Spleen (tissue), 11 donors: ENCODE measurements around the gene LGALS9. TPM values are rescaled to one million over a fixed set of nuclear protein-coding genes. Genes with fewer than 3 reads are reported as not detected.
A peak's percentile ranks its signal among the peaks of the same experiment; 100 is the strongest.
"Not testable (repeated sequence)": the region's sequence is repeated elsewhere in the genome, so short reads cannot be mapped to it uniquely, and the experiment has no call there.

Experiments used
- DNase-seq: peaks from one replicate; pipeline ENCODE4 v3.0.0-alpha.2; 2020
- H3K27ac ChIP-seq, 8 donors: fragments of 200-600 bp; sonication (generic) in 7 of 8; 1 replicate in 4 of 8; 2 replicates in 4 of 8; pipeline versions ENCODE4 v1.5.0 to v1.8.0; 2016 to 2021; ENCODE audit warnings: inconsistent platforms in 4 of 8, mild to moderate bottlenecking in 4 of 8, moderate library complexity in 1 of 8
- H3K27me3 ChIP-seq, 7 donors: fragments of 200-600 bp; sonication (generic) in 6 of 7; replicated peaks in 1 of 7; 1 replicate in 4 of 7; 2 replicates in 3 of 7; pipeline versions ENCODE4 v1.5.0 to v1.8.0; 2016 to 2021; ENCODE audit warnings: inconsistent platforms in 3 of 7, mild to moderate bottlenecking in 1 of 7
- H3K36me3 ChIP-seq, 6 donors: fragments of 200-600 bp; sonication (generic) in 5 of 6; 1 replicate in 4 of 6; 2 replicates in 2 of 6; pipeline versions ENCODE4 v1.5.0 to v1.8.0; 2016 to 2021; ENCODE audit warnings: inconsistent platforms in 2 of 6
- H3K4me1 ChIP-seq, 6 donors: fragments of 200-600 bp; sonication (generic) in 5 of 6; 1 replicate in 3 of 6; 2 replicates in 3 of 6; pipeline versions ENCODE4 v1.5.0 to v1.8.0; 2016 to 2021; ENCODE audit warnings: inconsistent platforms in 3 of 6
- H3K4me3 ChIP-seq, 8 donors: fragments of 200-600 bp; sonication (generic) in 7 of 8; 1 replicate in 4 of 8; 2 replicates in 4 of 8; pipeline versions ENCODE4 v1.5.0 to v1.8.0; 2016 to 2021; ENCODE audit warnings: inconsistent platforms in 4 of 8, mild to moderate bottlenecking in 4 of 8, moderate library complexity in 2 of 8
- H3K9me3 ChIP-seq, 8 donors: fragments of 200-600 bp; sonication (generic) in 7 of 8; 1 replicate in 4 of 8; 2 replicates in 4 of 8; pipeline versions ENCODE4 v1.5.0 to v1.8.0; 2016 to 2021; ENCODE audit warnings: inconsistent platforms in 4 of 8
- POLR2A ChIP-seq, 3 donors: fragments of 450-650 bp; IDR thresholded peaks; one replicate each; pipeline ENCODE4 v1.5.1; 2017; ENCODE audit warnings: antibody characterized with exemption in 3 of 3, mild to moderate bottlenecking in 1 of 3
- POLR2AphosphoS5 ChIP-seq, 3 donors: sonication (generic); formaldehyde crosslinking; IDR thresholded peaks; one replicate each; pipeline ENCODE4 v1.5.1; 2017; ENCODE audit warnings: antibody characterized with exemption in 3 of 3
- WGBS, 5 donors: extraction: QIAGEN DNeasy Blood & Tissue Kit in 3 of 5; methylation state at CpG; one replicate each; pipeline versions ENCODE4 v1.1.5 to v1.1.7; 2013 to 2018; 5-methylcytosine and 5-hydroxymethylcytosine counted together
- intact Hi-C: fragments of 100-400 bp; cut with DNase I; formaldehyde crosslinking; loops from one replicate; pipeline ENCODE4 v1.15.0; 2023; ENCODE audit warnings: low total_unique reads
- polyA plus RNA-seq, 3 donors: library from polyadenylated mRNA; stranded (reverse); fragments of 200-250 nt; gene quantifications; one replicate each; pipeline ENCODE4 v1.2.1, GENCODE V29; 2013
- total RNA-seq, 7 donors: library from RNA; depleted of rRNA in 3 of 7; stranded (reverse); fragments of >200 nt in 3 of 7; fragmentation: NEBNext Ultra II Directional in 4 of 7; extraction: Animal tissue kit (Norgen Biotek cat#: 25700) in 4 of 7; gene quantifications; one replicate each; pipeline versions ENCODE4 v1.1.0 to v1.2.1, GENCODE V29; 2016 to 2021
- TF ChIP-seq, protein P1 (sequence below), 11 experiments: fragments of 200-600 bp in 7 of 11; fragments of 450-650 bp in 4 of 11; sonication (generic) in 4 of 11; IDR thresholded peaks in 8 of 11; conservative IDR thresholded peaks in 3 of 11; 1 replicate in 7 of 11; 2 replicates in 4 of 11; pipeline versions ENCODE4 v1.4.0 to v1.8.0; 2016 to 2021; ENCODE audit warnings: antibody characterized with exemption in 11 of 11, inconsistent platforms in 4 of 11, mild to moderate bottlenecking in 1 of 11
- donor health status: healthy with polysubstance abuse.
- donor health status: DM: no; HTN: no; CAD: no; lungs with moderate emphysema.
- donor health status: DM: no; HTN: no; CAD: no.
- donor health status: Bipolar disorder and iron deficiency.
- donor health status: healthy.
- donor health status: DM: no; HTN: no; CAD: no.
- donor health status: DM: yes; HTN: yes; CAD: no.

LGALS9 gene
- total and polyA plus RNA-seq, 10 donors: 162 to 309 (median 209) TPM

DNA sequence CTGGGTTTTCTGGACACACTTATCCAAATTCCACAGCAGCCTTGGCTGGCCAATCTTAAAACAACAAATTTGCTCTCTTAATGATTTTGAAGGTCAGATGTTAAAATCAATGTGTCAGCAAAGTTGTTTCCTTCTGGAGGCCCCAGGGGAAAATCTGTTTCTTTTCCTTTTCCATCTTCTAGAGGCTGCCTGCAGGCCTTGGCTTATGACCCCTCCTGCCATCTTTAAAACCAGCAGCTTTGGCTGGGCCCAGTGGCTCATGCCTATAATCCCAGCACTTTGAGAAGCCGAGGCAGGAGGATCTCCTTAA is 3.0 kb downstream of the LGALS9 start:
- 90 to 100% (median 95%) methylated on average over 1 of the region's 1 CpG for WGBS, 5 donors
- intact Hi-C loops: no loop called here
- peaks cover 22 to 71% (median 57%) of the 10 kb centered on the region in 6 donors for H3K4me1 ChIP-seq
- no peaks in the 10 kb centered on the region for H3K9me3 ChIP-seq
- no peak for DNase-seq
- H3K27me3 ChIP-seq: no peaks in the 10 kb centered on the region
- TF ChIP-seq POLR2A (IDR thresholded peaks at IDR 0.05): no peak
- TF ChIP-seq POLR2AphosphoS5 (IDR thresholded peaks at IDR 0.05): no peak
- TF ChIP-seq, protein P1, sequence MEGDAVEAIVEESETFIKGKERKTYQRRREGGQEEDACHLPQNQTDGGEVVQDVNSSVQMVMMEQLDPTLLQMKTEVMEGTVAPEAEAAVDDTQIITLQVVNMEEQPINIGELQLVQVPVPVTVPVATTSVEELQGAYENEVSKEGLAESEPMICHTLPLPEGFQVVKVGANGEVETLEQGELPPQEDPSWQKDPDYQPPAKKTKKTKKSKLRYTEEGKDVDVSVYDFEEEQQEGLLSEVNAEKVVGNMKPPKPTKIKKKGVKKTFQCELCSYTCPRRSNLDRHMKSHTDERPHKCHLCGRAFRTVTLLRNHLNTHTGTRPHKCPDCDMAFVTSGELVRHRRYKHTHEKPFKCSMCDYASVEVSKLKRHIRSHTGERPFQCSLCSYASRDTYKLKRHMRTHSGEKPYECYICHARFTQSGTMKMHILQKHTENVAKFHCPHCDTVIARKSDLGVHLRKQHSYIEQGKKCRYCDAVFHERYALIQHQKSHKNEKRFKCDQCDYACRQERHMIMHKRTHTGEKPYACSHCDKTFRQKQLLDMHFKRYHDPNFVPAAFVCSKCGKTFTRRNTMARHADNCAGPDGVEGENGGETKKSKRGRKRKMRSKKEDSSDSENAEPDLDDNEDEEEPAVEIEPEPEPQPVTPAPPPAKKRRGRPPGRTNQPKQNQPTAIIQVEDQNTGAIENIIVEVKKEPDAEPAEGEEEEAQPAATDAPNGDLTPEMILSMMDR (IDR thresholded peaks at IDR 0.05 in 8 of 11, conservative IDR thresholded peaks at IDR 0.05 in 3 of 11): no peak
- peak overlapping the region in 6 of 8 donors; percentile 41 to 92 (median 86) for H3K27ac ChIP-seq
- peaks cover 0 to 11% (median 3%) of the 10 kb centered on the region in 6 donors for H3K36me3 ChIP-seq
- H3K4me3 ChIP-seq: no peak overlapping the region

- intact Hi-C loops: no loop called here
- Histone ChIP-seq H3K4me3 (peak overlapping the region in 1 of 8 donors; percentile 33), H3K27ac (peak overlapping the region in 5 of 8 donors; percentile 27 to 92 (median 87)), H3K4me1 (peaks cover 22 to 69% (median 57%) of the 10 kb centered on the region in 6 donors), H3K36me3 (peaks cover 0 to 19% (median 10%) of the 10 kb centered on the region in 6 donors), H3K9me3 (no peaks in the 10 kb centered on the region), H3K27me3 (no peaks in the 10 kb centered on the region)
- no peak for DNase-seq
- WGBS, 5 donors: 78 to 89% (median 84%) methylated on average over 2 of the region's 2 CpGs
- TF ChIP-seq, protein P1 (IDR thresholded peaks at IDR 0.05 in 8 of 11, conservative IDR thresholded peaks at IDR 0.05 in 3 of 11): no peak
- TF ChIP-seq POLR2A (IDR thresholded peaks at IDR 0.05) (no peak), POLR2AphosphoS5 (IDR thresholded peaks at IDR 0.05) (no peak)
Measured at GRCh38 chr17:27634776-27635175, 3.8 kb downstream of the LGALS9 start.

GRCh38 chr17:27635275-27635823 is 4.4 kb downstream of the LGALS9 start:
- Histone ChIP-seq H3K27ac (peak overlapping the region in 6 of 8 donors; percentile 4 to 92 (median 86)), H3K9me3 (no peaks in the 10 kb centered on the region), H3K4me1 (peaks cover 22 to 64% (median 56%) of the 10 kb centered on the region in 6 donors), H3K4me3 (peak overlapping the region in 1 of 8 donors; percentile 33), H3K27me3 (no peaks in the 10 kb centered on the region), H3K36me3 (peaks cover 0 to 25% (median 16%) of the 10 kb centered on the region in 6 donors)
- WGBS, 5 donors: 46 to 62% (median 53%) methylated on average over 6 of the region's 6 CpGs
- intact Hi-C loops: no loop called here
- TF ChIP-seq POLR2AphosphoS5 (IDR thresholded peaks at IDR 0.05): peak in 1 of 3 donors; percentile 28
- no peak for TF ChIP-seq POLR2A (IDR thresholded peaks at IDR 0.05)
- peak; percentile 76 for DNase-seq

- Histone ChIP-seq H3K4me3 (peak overlapping the region in 1 of 8 donors; percentile 33), H3K27ac (peak overlapping the region in 5 of 8 donors; percentile 4 to 89 (median 86)), H3K36me3 (peaks cover 0 to 32% (median 23%) of the 10 kb centered on the region in 6 donors), H3K4me1 (peaks cover 17 to 56% (median 49%) of the 10 kb centered on the region in 6 donors)
- peak; percentile 22 for DNase-seq
- WGBS, 5 donors: 71 to 82% (median 76%) methylated on average over 3 of the region's 3 CpGs
- H3K27me3 ChIP-seq, intact Hi-C loops, H3K9me3 ChIP-seq: not testable (repeated sequence)
Measured at GRCh38 chr17:27636005-27636520, 5.1 kb downstream of the LGALS9 start.

- WGBS, 5 donors: 96 to 100% (median 96%) methylated on average over 2 to 7 of the region's 7 CpGs
Measured at GRCh38 chr17:27637818-27638217, 6.8 kb downstream of the LGALS9 start.

DNA sequence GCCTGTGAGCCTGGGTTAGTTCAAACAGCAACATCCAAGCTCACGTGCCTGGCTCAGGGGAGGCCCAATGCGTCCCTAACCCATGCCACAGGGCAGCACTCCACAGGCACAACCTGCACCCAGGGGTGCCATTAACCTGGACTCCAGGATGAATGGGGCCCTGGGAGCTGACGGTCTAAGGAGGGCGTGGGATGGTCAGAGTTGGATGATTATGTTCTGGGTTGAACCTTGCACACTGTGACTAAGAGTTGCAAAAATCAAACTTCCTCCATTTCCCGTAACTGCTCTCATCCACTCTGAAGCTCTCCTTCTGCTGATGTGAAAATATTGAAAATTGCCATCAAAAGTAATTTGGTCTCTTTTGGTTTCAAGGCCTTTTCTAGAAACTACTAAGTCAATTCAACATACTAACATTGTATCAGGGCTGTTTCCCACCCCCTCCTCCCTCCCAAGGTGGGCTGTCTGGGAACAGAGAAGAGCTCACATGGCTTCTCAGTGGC is 7.5 kb downstream of the LGALS9 start:
- Histone ChIP-seq H3K36me3 (peaks cover 0 to 56% (median 30%) of the 10 kb centered on the region in 6 donors), H3K4me1 (peaks cover 2 to 32% (median 26%) of the 10 kb centered on the region in 6 donors), H3K27ac (peak overlapping the region in 1 of 8 donors; percentile 36)
- WGBS, 5 donors: 62 to 83% (median 73%) methylated on average over 1 of the region's 5 CpGs
- H3K4me3 ChIP-seq, H3K27me3 ChIP-seq, DNase-seq, intact Hi-C loops, H3K9me3 ChIP-seq: not testable (repeated sequence)

More at GRCh38 chr17:27637818-27638217, 6.8 kb downstream of the LGALS9 start:
- Histone ChIP-seq H3K4me1 (peaks cover 8 to 39% (median 32%) of the 10 kb centered on the region in 6 donors), H3K36me3 (peaks cover 0 to 50% (median 30%) of the 10 kb centered on the region in 6 donors), H3K27ac (peak overlapping the region in 2 of 8 donors; percentile 13 to 27)
- H3K9me3 ChIP-seq, H3K4me3 ChIP-seq, intact Hi-C loops, H3K27me3 ChIP-seq: not testable (repeated sequence)
- DNase-seq: peak; percentile 59
